HepG2 (cell line): ENCODE measurements around the gene TSSK2. TPM values are rescaled to one million over a fixed set of nuclear protein-coding genes. Genes with fewer than 3 reads are reported as not detected.
A peak's percentile ranks its signal among the peaks of the same experiment; 100 is the strongest.

Experiments used
- ATAC-seq: fragments of 200-7000 bp; cut with Tn5 transposase; 3 replicates; pipeline ENCODE4 v1.9.1; 2020; ENCODE audit warnings: mild to moderate bottlenecking, moderate library complexity
- BruUV-seq: library from RNA; stranded (reverse); fragments of 400-500 nt; replicated peaks from 2 replicates; lab custom pipeline; 2021; lab: Mats Ljungman, UMichigan
- CTCF ChIA-PET: fragments of 300-600 bp; formaldehyde crosslinking; extraction: SDS; loops from one replicate; lab custom pipeline; 2021; ENCODE audit warnings: low total read pairs, inconsistent platforms, low intra/inter-chr PET ratio; lab: Yijun Ruan, JAX
- POLR2A ChIA-PET: fragments of 350-600 bp; sonication (Branson Sonifier 250); formaldehyde crosslinking; loops from one replicate; lab custom pipeline; 2020; ENCODE audit warnings: antibody characterized with exemption, inconsistent platforms; lab: Yijun Ruan, JAX
- DNase-seq: peaks from one replicate; pipeline ENCODE4 v3.0.0-alpha.2; 2015; ENCODE audit warnings: low spot score
- FAIRE-seq: peaks from 3 replicates; lab custom pipeline; 2011; peaks lifted over from hg19 to GRCh38; lab: Jason Lieb, UNC
- H2AFZ ChIP-seq: one replicate; pipeline ENCODE4 v1.6.1; 2011; ENCODE audit warnings: low read length, inconsistent platforms
- H3K27ac ChIP-seq: fragments of 300-600 bp; 3 replicates; pipeline ENCODE4 v1.8.0; 2011; ENCODE audit warnings: mixed run types, mild to moderate bottlenecking, mixed read lengths, low read length, inconsistent platforms; ENCODE audit not compliant: insufficient read depth; ENCODE audit errors: extremely low read length
- H3K27me3 ChIP-seq, 2 experiments: fragments of 200-600 bp in 1 of 2; 2 replicates in 1 of 2; 3 replicates in 1 of 2; pipeline versions ENCODE4 v1.6.0 to v1.8.0; 2011; ENCODE audit warnings: low read length in 2 of 2, mild to moderate bottlenecking in 2 of 2, moderate library complexity in 2 of 2, inconsistent platforms in 1 of 2; ENCODE audit not compliant: insufficient read depth in 2 of 2, control insufficient read depth in 1 of 2
- H3K36me3 ChIP-seq, 2 experiments: fragments of 200-600 bp in 1 of 2; replicated peaks in 1 of 2; 2 replicates in 1 of 2; 3 replicates in 1 of 2; pipeline versions ENCODE4 v1.5.1 to v1.8.0; 2011; ENCODE audit warnings: low read length in 2 of 2, inconsistent platforms in 1 of 2; ENCODE audit not compliant: insufficient read depth in 2 of 2, control insufficient read depth in 1 of 2
- H3K4me1 ChIP-seq: 2 replicates; pipeline ENCODE4 v1.5.1; 2012; ENCODE audit warnings: low read length, inconsistent platforms; ENCODE audit not compliant: insufficient read depth
- H3K4me2 ChIP-seq: 2 replicates; pipeline ENCODE4 v1.6.0; 2011; ENCODE audit warnings: low read depth, low read length, inconsistent platforms
- H3K4me3 ChIP-seq, 3 experiments: fragments of 200-600 bp in 1 of 3; sonication (generic), shearing (Covaris generic) in 1 of 3; replicated peaks in 1 of 3; 2 replicates each; pipeline ENCODE4 v1.5.1; 2011 to 2016; ENCODE audit warnings: low read length in 3 of 3, inconsistent platforms in 2 of 3, low read depth in 2 of 3, mild to moderate bottlenecking in 2 of 3, control low read depth in 1 of 3, mixed read lengths in 1 of 3; ENCODE audit not compliant: insufficient read depth in 1 of 3
- H3K79me2 ChIP-seq: one replicate; pipeline ENCODE4 v1.6.1; 2011; ENCODE audit warnings: low read length, inconsistent platforms; ENCODE audit not compliant: insufficient read depth
- H3K9ac ChIP-seq: 2 replicates; pipeline ENCODE4 v1.6.0; 2011; ENCODE audit warnings: mild to moderate bottlenecking, low read depth, low read length, inconsistent platforms; ENCODE audit not compliant: insufficient read depth
- H3K9me3 ChIP-seq: 2 replicates; pipeline ENCODE4 v1.5.1; 2012; ENCODE audit warnings: mild to moderate bottlenecking, low read length
- H4K20me1 ChIP-seq: 2 replicates; pipeline ENCODE4 v1.6.0; 2011; ENCODE audit warnings: inconsistent platforms, mild to moderate bottlenecking, low read length, moderate library complexity; ENCODE audit not compliant: insufficient read depth
- HDAC1 ChIP-seq: sonication (generic); formaldehyde crosslinking; IDR thresholded peaks from 2 replicates; pipeline ENCODE4 v1.5.1; 2020; ENCODE audit warnings: mild to moderate bottlenecking, missing genetic modification reagents
- HHEX ChIP-seq: IDR thresholded peaks from 2 replicates; pipeline ENCODE4 v1.6.1; 2016; ENCODE audit warnings: control low read depth
- HMGA1 ChIP-seq: sonication (generic); formaldehyde crosslinking; conservative IDR thresholded peaks from 2 replicates; pipeline ENCODE4 v1.4.0; 2020; ENCODE audit warnings: missing genetic modification reagents
- NFYC ChIP-seq: IDR thresholded peaks from 2 replicates; pipeline ENCODE4 v1.6.1; 2016; ENCODE audit warnings: missing genetic modification reagents, missing compliant biosample characterization
- POLR2G ChIP-seq: fragments of 200-400 bp; formaldehyde crosslinking; IDR thresholded peaks from 2 replicates; pipeline ENCODE4 v1.6.1; 2018; ENCODE audit warnings: mild to moderate bottlenecking, low read depth, low read length, moderate library complexity
- RBFOX2 ChIP-seq: fragments of 200-400 bp; formaldehyde crosslinking; IDR thresholded peaks from 2 replicates; pipeline ENCODE4 v1.6.1; 2017; ENCODE audit warnings: low read depth, mild to moderate bottlenecking, low read length
- SKI ChIP-seq: fragments of 450-650 bp; IDR thresholded peaks from one replicate; pipeline ENCODE4 v1.6.1; 2018; ENCODE audit warnings: mild to moderate bottlenecking; ENCODE audit not compliant: partially characterized antibody
- SMARCE1 ChIP-seq: fragments of 450-650 bp; IDR thresholded peaks from 2 replicates; pipeline ENCODE4 v1.6.1; 2017; ENCODE audit warnings: borderline replicate concordance
- TIGD3 ChIP-seq: sonication (generic); formaldehyde crosslinking; IDR thresholded peaks from 2 replicates; pipeline ENCODE4 v1.5.1; 2020; ENCODE audit warnings: mild to moderate bottlenecking, missing genetic modification reagents, borderline replicate concordance
- TOPORS ChIP-seq: sonication (generic); formaldehyde crosslinking; IDR thresholded peaks from 2 replicates; pipeline ENCODE4 v1.8.0; 2023; ENCODE audit warnings: mild to moderate bottlenecking, missing genetic modification reagents
- ZIK1 ChIP-seq: sonication (generic); formaldehyde crosslinking; IDR thresholded peaks from 2 replicates; pipeline ENCODE4 v1.5.0; 2020; ENCODE audit warnings: mild to moderate bottlenecking, low read depth, missing genetic modification reagents, borderline replicate concordance
- ZNF362 ChIP-seq: sonication (generic); formaldehyde crosslinking; IDR thresholded peaks from 2 replicates; pipeline ENCODE4 v1.4.0; 2020; ENCODE audit warnings: missing genetic modification reagents, mild to moderate bottlenecking, borderline replicate concordance
- ZNF441 ChIP-seq: sonication (generic); formaldehyde crosslinking; IDR thresholded peaks from 2 replicates; pipeline ENCODE4 v1.7.0; 2021; ENCODE audit warnings: missing genetic modification reagents, borderline replicate concordance
- WGBS: methylation state at CpG from one replicate; pipeline ENCODE4 v1.1.6; 2017; ENCODE audit warnings: low lambda C conversion rate; 5-methylcytosine and 5-hydroxymethylcytosine counted together
- in situ Hi-C: cut with HindIII; loops from 2 replicates; pipeline ENCODE4 v1.10.0; 2017; ENCODE audit warnings: low pct_unique_long_range_greater_than_20kb; ENCODE audit not compliant: extremely low pct_ligation_motif_present
- intact Hi-C: fragments of 100-400 bp; cut with micrococcal nuclease; formaldehyde crosslinking; loops from one replicate; pipeline ENCODE4 v1.10.0; 2022; ENCODE audit not compliant: unreplicated experiment
- polyA plus RNA-seq, 8 experiments: library from polyadenylated mRNA; depleted of rRNA in 3 of 8; stranded (reverse) in 7 of 8; unstranded in 1 of 8; fragments of >200 nt; fragmentation: Illumina TruSeq in 4 of 8; extraction: Trizol in 4 of 8; gene quantifications; 2 replicates each; pipeline versions ENCODE4 v1.2.1 to v1.2.3, GENCODE V29; 2011 to 2016; ENCODE audit warnings: low read depth in 4 of 8, missing spikeins in 1 of 8, mixed read lengths in 1 of 8; ENCODE audit not compliant: insufficient read depth in 1 of 8
- total RNA-seq, 5 experiments: library from RNA; depleted of rRNA; stranded (reverse); fragments of >200 nt; fragmentation: Illumina TruSeq; extraction: Trizol; gene quantifications; 2 replicates each; pipeline ENCODE4 v1.2.3, GENCODE V29; 2016; ENCODE audit warnings: low read depth in 1 of 5
- TF ChIP-seq, protein P1 (sequence below): IDR thresholded peaks from 2 replicates; pipeline ENCODE4 v1.6.1; 2018; ENCODE audit warnings: missing genetic modification reagents
- TF ChIP-seq, protein P2 (sequence below): sonication (generic); formaldehyde crosslinking; IDR thresholded peaks from 2 replicates; pipeline ENCODE4 v1.4.0; 2020; ENCODE audit warnings: missing genetic modification reagents

The TSSK2 gene
- total and polyA plus RNA-seq, 2 of the 13 experiments (the other 11 are each of a cell fraction or from before 2014, with no cell fraction given) = not detected

DNA sequence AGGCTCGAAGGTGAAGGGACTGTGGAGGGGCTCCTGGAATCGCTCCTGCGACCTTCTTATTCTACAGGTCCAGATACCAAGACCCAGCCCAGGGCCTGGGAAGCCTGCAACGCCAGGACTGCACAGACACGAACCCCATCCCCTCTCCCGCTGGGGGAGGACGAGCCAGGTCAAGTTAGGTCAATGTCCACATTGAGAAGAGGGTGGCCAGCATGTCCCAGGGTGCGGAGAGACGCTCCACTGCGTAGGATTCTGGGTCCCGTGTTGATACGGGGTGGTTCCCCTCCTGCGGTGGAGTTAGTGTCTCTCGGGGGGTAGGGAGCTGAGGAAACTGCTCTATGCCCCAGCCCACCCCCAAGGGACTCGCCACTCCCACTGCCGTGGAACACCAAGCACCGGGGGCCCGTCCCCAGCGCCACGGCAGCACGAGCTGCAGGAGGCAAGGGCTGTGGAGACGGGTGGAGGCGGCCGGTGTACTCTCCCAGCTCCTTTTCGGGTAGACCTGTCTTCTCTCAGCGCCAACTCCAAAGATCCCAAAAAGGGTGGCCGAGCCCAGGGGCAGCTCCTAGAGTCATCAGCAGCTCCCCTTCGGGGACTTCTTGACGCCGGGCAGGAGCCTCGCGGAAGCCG lies 17.4 kb downstream of the TSSK2 start (continued):
- TF ChIP-seq HMGA1 (CRISPR knock-in tag) (no peak), SKI (no peak), TOPORS (CRISPR knock-in tag) (no peak), TIGD3 (CRISPR knock-in tag) (no peak), POLR2G (no peak), SMARCE1 (no peak)
- TF ChIP-seq, protein P1, sequence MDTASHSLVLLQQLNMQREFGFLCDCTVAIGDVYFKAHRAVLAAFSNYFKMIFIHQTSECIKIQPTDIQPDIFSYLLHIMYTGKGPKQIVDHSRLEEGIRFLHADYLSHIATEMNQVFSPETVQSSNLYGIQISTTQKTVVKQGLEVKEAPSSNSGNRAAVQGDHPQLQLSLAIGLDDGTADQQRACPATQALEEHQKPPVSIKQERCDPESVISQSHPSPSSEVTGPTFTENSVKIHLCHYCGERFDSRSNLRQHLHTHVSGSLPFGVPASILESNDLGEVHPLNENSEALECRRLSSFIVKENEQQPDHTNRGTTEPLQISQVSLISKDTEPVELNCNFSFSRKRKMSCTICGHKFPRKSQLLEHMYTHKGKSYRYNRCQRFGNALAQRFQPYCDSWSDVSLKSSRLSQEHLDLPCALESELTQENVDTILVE (CRISPR knock-in tag) = no peak

- ChIA-PET POLR2A (no interaction called here), CTCF (no interaction called here)
- Histone ChIP-seq H3K27me3 (peaks cover 7 to 59% of the 10 kb centered on the region in 2 experiments; a peak in 4 of 5 replicates), H3K4me1 (peaks cover 10% of the 10 kb centered on the region; the same call in 1 of the 2 replicates), H3K4me2 (peak overlapping the region; percentile 32; the same call in 1 of the 2 replicates), H3K9me3 (no peaks in the 10 kb centered on the region), H3K79me2 (peaks cover 1% of the 10 kb centered on the region), H2AFZ (no peak overlapping the region), H3K27ac (no peak overlapping the region), H3K4me3 (peak overlapping the region in 1 of 3 experiments; percentile 28; a peak in 1 of 6 replicates), H3K9ac (no peak overlapping the region), H4K20me1 (no peaks in the 10 kb centered on the region), H3K36me3 (no peaks in the 10 kb centered on the region)
- in situ Hi-C loops (no loop called here), intact Hi-C loops (no loop called here)
- FAIRE-seq = no peak
- DNase-seq = no peak
- ATAC-seq = no peak
- WGBS = 41% methylated on average over 29 of the region's 92 CpGs
- no TSS peak for BruUV-seq
- TF ChIP-seq ZNF362 = no peak
- no peak for TF ChIP-seq RBFOX2
- no peak for TF ChIP-seq ZIK1 (CRISPR knock-in tag)
- no peak for TF ChIP-seq NFYC (CRISPR knock-in tag)
- TF ChIP-seq HDAC1 (CRISPR knock-in tag) = no peak
- TF ChIP-seq HHEX (CRISPR knock-in tag) = no peak
- TF ChIP-seq, protein P2, sequence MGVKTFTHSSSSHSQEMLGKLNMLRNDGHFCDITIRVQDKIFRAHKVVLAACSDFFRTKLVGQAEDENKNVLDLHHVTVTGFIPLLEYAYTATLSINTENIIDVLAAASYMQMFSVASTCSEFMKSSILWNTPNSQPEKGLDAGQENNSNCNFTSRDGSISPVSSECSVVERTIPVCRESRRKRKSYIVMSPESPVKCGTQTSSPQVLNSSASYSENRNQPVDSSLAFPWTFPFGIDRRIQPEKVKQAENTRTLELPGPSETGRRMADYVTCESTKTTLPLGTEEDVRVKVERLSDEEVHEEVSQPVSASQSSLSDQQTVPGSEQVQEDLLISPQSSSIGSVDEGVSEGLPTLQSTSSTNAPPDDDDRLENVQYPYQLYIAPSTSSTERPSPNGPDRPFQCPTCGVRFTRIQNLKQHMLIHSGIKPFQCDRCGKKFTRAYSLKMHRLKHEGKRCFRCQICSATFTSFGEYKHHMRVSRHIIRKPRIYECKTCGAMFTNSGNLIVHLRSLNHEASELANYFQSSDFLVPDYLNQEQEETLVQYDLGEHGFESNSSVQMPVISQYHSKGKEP (CRISPR knock-in tag) = no peak
- no peak for TF ChIP-seq ZNF441 (CRISPR knock-in tag)
Measured at GRCh38 chr22:19149047-19149883, 18.2 kb downstream of the TSSK2 start.
